ENCODE results near the gene RAB17.

RAB17 gene, protein sequence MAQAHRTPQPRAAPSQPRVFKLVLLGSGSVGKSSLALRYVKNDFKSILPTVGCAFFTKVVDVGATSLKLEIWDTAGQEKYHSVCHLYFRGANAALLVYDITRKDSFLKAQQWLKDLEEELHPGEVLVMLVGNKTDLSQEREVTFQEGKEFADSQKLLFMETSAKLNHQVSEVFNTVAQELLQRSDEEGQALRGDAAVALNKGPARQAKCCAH

DNA sequence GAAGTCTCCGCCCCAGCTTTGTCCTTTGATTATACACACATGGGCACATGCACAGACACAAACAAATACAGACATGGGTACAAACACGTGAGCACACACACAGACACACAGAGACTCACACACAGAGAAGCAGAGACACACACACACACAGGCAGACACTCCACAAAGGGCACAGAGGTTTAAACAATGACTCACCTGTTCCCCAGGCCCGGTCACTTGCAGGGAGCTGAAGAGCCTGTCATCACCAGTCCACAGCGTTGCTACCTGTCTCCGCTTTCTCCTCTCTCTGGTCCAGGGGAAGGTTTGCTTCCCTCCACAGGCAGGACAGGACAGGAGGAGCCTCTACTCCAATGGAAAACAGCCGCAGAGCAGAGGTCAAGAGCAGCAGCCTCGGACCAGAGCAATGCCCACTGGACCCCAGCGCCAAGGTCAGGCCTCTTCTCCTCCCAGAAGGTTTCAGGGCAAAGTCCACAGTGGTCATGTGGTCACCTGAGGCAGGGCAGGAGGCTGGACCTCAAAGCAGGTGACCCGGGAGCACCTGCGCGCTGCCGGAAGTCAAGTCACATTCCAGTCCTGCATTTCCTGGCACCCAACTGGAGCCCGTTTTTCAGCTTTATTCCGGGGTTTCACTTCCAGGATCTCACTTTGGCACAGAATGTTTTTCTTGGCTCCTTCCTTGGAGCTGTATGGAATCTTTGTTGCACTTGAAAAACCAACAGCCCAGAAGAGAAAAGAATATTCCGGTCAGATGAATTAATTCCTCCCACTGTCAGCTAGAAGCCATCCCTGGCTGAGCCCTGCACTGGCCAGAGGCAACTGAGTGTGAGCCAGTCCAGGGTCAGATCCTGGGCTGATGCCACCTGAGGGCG lies at the start of gene RAB17:
Gene RAB17 (minus strand): TSS at position 463 of the 869 bp plus-strand sequence. CDS start 4,580 bp downstream, outside the sequence.
- Histone ChIP-seq H3K4me1 (ENCODE audit: control insufficient read depth in 1 of 2, insufficient read depth in 2 of 2, low read length in 2 of 2) (peaks cover 16 to 22% of the 10 kb centered on the region in 2 donors), H3K9ac (ENCODE audit: low read depth in 1 of 2, low read length in 2 of 2) (peak within 1 kb of the TSS; percentile 61 to 70), H3K4me3 (ENCODE audit: low read depth in 1 of 2, low read length in 2 of 2) (peak within 1 kb of the TSS; percentile 83 to 85), H3K36me3 (ENCODE audit: control insufficient read depth in 1 of 2, insufficient read depth in 2 of 2, low read length in 2 of 2) (peaks cover 0 to 4% of the 10 kb centered on the region in 2 donors), H3K27ac (ENCODE audit: low read depth, low read length) (peak within 1 kb of the TSS; percentile 89), H3K9me3 (ENCODE audit: control insufficient read depth in 1 of 2, low read length in 2 of 2) (no peaks in the 10 kb centered on the region), H3K27me3 (ENCODE audit: control insufficient read depth in 1 of 2, insufficient read depth in 2 of 2, low read length in 2 of 2) (no peaks in the 10 kb centered on the region)

DNA sequence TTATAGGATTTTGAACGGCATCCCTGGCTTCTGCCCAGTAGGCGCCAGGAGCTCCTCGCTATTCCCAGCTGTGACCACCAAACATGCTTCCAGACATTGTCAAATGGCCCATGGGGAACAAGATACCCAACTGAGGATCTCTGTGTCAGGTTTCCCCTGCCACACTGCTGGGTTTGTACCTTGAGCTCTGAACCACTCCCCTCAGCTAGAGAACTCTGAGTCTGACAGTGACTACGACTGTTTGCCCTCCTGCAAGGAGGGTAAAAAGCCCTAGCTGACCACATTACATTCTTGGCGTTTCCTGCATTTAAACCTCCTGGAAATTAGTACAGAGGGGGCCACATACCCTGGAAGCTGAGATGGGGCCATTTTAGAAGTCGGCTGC lies 49.3 kb upstream of the RAB17 start:
- Histone ChIP-seq H3K4me3 (ENCODE audit: low read depth in 1 of 2, low read length in 2 of 2) (no peak overlapping the region), H3K4me1 (ENCODE audit: control insufficient read depth in 1 of 2, insufficient read depth in 2 of 2, low read length in 2 of 2) (no peaks in the 10 kb centered on the region)

DNA sequence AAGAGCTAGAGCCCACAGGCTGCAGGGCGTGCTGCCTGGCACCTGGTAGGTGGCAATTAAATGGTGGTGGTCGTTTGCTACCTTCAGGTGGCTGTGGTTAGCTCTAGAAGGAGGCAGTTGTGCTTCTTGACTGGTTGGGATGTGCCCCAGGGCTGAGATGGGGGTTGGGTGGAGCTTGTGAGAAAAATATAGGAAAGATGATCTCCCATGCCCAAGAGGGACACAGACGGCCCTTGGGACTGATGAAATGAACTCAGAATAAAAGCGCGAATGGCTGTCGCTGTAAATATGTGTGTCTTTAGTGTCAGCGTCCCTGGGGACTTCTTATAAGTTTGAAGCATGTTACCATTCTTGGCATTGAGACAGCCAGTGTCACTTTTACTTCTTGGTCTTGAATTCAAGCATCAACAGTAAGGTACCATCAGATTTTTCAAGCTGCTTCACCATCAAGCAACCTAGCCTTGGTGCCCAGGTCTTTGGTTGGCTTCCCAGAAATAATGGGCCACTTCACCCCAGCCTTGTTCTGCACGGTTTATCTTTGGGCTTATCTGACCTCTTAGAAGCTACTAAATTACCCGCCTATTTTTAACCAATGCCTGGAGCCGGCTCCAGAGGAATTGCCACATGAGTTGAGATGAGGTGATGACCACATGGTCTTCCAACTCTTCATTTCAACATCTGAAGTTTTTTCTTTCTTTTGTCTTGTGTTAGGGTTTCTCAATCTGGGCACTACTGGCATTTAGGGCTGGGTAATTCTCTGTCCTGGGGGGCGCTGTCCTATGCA lies 48.7 kb upstream of the RAB17 start:
- Histone ChIP-seq H3K9ac (ENCODE audit: low read depth in 1 of 2, low read length in 2 of 2) (no peak overlapping the region), H3K9me3 (ENCODE audit: control insufficient read depth in 1 of 2, low read length in 2 of 2) (peaks cover 0 to 4% of the 10 kb centered on the region in 2 donors), H3K36me3 (ENCODE audit: control insufficient read depth in 1 of 2, insufficient read depth in 2 of 2, low read length in 2 of 2) (no peaks in the 10 kb centered on the region), H3K27ac (ENCODE audit: low read depth, low read length) (no peak overlapping the region), H3K4me1 (ENCODE audit: control insufficient read depth in 1 of 2, insufficient read depth in 2 of 2, low read length in 2 of 2) (no peaks in the 10 kb centered on the region), H3K27me3 (ENCODE audit: control insufficient read depth in 1 of 2, insufficient read depth in 2 of 2, low read length in 2 of 2) (no peaks in the 10 kb centered on the region), H3K4me3 (ENCODE audit: low read depth in 1 of 2, low read length in 2 of 2) (no peak overlapping the region)

More for the DNA sequence above, 49.3 kb upstream of the RAB17 start:
- Histone ChIP-seq H3K36me3 (ENCODE audit: control insufficient read depth in 1 of 2, insufficient read depth in 2 of 2, low read length in 2 of 2) (no peaks in the 10 kb centered on the region), H3K27me3 (ENCODE audit: control insufficient read depth in 1 of 2, insufficient read depth in 2 of 2, low read length in 2 of 2) (no peaks in the 10 kb centered on the region), H3K27ac (ENCODE audit: low read depth, low read length) (no peak overlapping the region), H3K9me3 (ENCODE audit: control insufficient read depth in 1 of 2, low read length in 2 of 2) (no peaks in the 10 kb centered on the region), H3K9ac (ENCODE audit: low read depth in 1 of 2, low read length in 2 of 2) (no peak overlapping the region)

DNA sequence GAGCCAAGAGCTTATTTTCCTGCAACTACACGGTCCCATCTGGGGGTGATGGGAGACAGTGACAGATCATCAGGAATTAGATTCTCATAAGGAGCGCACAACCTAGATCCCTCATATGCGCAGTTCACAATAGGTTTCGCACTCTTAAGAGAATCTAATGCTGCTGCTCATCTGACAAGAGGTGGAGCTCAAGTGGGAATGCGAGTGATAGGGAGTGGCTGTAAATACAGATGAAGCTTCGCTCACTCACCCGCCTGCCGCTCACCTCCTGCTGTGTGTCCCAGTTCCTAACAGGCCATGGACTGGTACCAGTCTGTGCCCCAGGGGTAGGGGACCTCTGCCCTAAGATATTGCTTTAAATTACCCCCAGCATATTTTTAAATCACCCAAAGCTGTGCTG lies 47.6 kb upstream of the RAB17 start:
- Histone ChIP-seq H3K4me3 (ENCODE audit: low read depth in 1 of 2, low read length in 2 of 2) (no peak overlapping the region), H3K9me3 (ENCODE audit: control insufficient read depth in 1 of 2, low read length in 2 of 2) (peaks cover 0 to 4% of the 10 kb centered on the region in 2 donors), H3K27ac (ENCODE audit: low read depth, low read length) (no peak overlapping the region), H3K4me1 (ENCODE audit: control insufficient read depth in 1 of 2, insufficient read depth in 2 of 2, low read length in 2 of 2) (no peaks in the 10 kb centered on the region), H3K36me3 (ENCODE audit: control insufficient read depth in 1 of 2, insufficient read depth in 2 of 2, low read length in 2 of 2) (no peaks in the 10 kb centered on the region), H3K9ac (ENCODE audit: low read depth in 1 of 2, low read length in 2 of 2) (no peak overlapping the region), H3K27me3 (ENCODE audit: control insufficient read depth in 1 of 2, insufficient read depth in 2 of 2, low read length in 2 of 2) (no peaks in the 10 kb centered on the region)

DNA sequence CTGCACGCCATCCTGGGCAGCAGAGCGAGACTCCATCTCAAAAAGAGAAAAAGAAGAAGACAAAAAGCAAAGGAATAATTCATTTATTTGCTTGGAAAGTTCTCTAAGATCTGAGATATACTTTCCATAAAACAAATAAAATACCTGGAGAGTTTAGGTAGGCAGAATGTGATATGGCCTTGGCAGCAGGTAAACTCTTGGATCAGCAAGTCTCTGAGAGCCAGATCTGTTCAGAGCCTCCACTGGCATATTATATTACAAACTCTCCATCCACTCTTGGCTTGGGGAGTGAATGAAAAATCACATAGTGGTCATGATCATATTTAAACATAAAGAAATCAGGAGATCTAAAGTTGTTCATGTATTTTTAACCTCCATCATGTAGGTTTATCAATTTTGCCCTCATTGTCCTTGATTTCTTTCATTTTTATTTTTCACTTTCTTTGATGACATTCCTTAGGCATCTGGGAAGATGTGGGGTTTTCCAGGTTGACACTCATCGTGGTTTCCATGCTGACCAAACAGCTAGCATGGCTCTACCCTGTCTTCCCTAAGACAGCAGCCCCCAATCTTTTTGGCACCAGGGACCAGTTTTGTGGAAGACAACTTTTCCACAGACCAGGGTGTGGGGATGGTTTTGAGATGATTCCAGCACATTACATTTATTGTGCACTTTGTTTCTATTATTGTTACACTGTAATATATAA lies 47.0 kb upstream of the RAB17 start:
- H3K36me3 ChIP-seq (ENCODE audit: control insufficient read depth in 1 of 2, insufficient read depth in 2 of 2, low read length in 2 of 2), result no peaks in the 10 kb centered on the region
- H3K9ac ChIP-seq (ENCODE audit: low read depth in 1 of 2, low read length in 2 of 2), result no peak overlapping the region
- H3K9me3 ChIP-seq (ENCODE audit: control insufficient read depth in 1 of 2, low read length in 2 of 2), result peaks cover 0 to 4% of the 10 kb centered on the region in 2 donors
- no peak overlapping the region for H3K27ac ChIP-seq (ENCODE audit: low read depth, low read length)
- no peaks in the 10 kb centered on the region for H3K4me1 ChIP-seq (ENCODE audit: control insufficient read depth in 1 of 2, insufficient read depth in 2 of 2, low read length in 2 of 2)
- H3K4me3 ChIP-seq (ENCODE audit: low read depth in 1 of 2, low read length in 2 of 2), result no peak overlapping the region
- no peaks in the 10 kb centered on the region for H3K27me3 ChIP-seq (ENCODE audit: control insufficient read depth in 1 of 2, insufficient read depth in 2 of 2, low read length in 2 of 2)

DNA sequence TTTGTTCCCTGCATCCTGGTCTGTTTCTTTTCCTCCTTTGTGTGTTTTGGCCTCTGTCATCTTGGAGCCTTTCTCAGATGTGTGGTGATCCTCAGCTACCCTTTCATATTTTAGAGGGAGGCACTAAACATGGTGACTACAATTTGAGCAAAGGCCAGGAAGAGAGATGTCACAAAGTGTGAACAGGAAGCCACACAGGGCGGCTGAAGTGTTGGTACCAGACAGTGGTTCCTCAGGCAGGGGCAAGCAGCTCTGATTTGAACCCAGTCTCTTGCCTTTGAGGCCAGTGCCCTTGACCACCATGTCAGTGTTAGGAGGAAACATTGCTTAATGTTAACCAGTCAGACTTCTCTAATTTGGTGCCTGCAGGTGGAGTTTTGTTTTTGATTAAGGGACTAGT lies 46.0 kb upstream of the RAB17 start:
- H3K4me3 ChIP-seq (ENCODE audit: low read depth in 1 of 2, low read length in 2 of 2), result no peak overlapping the region
- no peaks in the 10 kb centered on the region for H3K4me1 ChIP-seq (ENCODE audit: control insufficient read depth in 1 of 2, insufficient read depth in 2 of 2, low read length in 2 of 2)
- no peaks in the 10 kb centered on the region for H3K36me3 ChIP-seq (ENCODE audit: control insufficient read depth in 1 of 2, insufficient read depth in 2 of 2, low read length in 2 of 2)
- H3K9ac ChIP-seq (ENCODE audit: low read depth in 1 of 2, low read length in 2 of 2), result no peak overlapping the region
- no peaks in the 10 kb centered on the region for H3K27me3 ChIP-seq (ENCODE audit: control insufficient read depth in 1 of 2, insufficient read depth in 2 of 2, low read length in 2 of 2)
- no peak overlapping the region for H3K27ac ChIP-seq (ENCODE audit: low read depth, low read length)
- peaks cover 0 to 4% of the 10 kb centered on the region in 2 donors for H3K9me3 ChIP-seq (ENCODE audit: control insufficient read depth in 1 of 2, low read length in 2 of 2)

DNA sequence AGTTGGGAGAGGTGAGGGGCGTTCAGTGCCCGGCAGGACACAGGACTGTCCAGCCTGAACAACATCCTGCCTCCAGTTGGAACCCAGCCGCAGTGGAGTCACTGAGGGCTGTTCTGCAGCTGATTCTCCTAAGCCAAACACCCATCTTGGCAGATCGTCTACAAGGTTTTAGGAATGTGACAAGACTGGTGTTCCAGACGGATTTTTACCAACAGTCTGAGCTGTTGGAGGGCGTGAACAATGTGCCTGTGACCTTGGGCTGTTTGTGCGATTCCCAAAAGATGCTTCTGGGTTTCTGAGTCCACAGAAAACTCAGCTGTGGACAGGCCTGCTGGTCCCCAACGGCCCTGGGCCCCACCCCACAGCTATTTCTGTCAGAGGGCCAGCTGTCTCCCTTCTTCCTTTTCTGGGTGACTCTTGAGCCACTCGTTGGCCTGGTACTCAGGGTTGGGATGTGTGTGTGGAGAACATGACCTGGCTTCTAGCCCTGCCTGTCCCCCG lies 42.6 kb upstream of the RAB17 start:
- Histone ChIP-seq H3K27ac (ENCODE audit: low read depth, low read length) (no peak overlapping the region), H3K4me3 (ENCODE audit: low read depth in 1 of 2, low read length in 2 of 2) (no peak overlapping the region), H3K9me3 (ENCODE audit: control insufficient read depth in 1 of 2, low read length in 2 of 2) (peaks cover 0 to 4% of the 10 kb centered on the region in 2 donors), H3K9ac (ENCODE audit: low read depth in 1 of 2, low read length in 2 of 2) (no peak overlapping the region), H3K36me3 (ENCODE audit: control insufficient read depth in 1 of 2, insufficient read depth in 2 of 2, low read length in 2 of 2) (no peaks in the 10 kb centered on the region), H3K4me1 (ENCODE audit: control insufficient read depth in 1 of 2, insufficient read depth in 2 of 2, low read length in 2 of 2) (peaks cover 8 to 10% of the 10 kb centered on the region in 2 donors), H3K27me3 (ENCODE audit: control insufficient read depth in 1 of 2, insufficient read depth in 2 of 2, low read length in 2 of 2) (peaks cover 10 to 12% of the 10 kb centered on the region in 2 donors)

DNA sequence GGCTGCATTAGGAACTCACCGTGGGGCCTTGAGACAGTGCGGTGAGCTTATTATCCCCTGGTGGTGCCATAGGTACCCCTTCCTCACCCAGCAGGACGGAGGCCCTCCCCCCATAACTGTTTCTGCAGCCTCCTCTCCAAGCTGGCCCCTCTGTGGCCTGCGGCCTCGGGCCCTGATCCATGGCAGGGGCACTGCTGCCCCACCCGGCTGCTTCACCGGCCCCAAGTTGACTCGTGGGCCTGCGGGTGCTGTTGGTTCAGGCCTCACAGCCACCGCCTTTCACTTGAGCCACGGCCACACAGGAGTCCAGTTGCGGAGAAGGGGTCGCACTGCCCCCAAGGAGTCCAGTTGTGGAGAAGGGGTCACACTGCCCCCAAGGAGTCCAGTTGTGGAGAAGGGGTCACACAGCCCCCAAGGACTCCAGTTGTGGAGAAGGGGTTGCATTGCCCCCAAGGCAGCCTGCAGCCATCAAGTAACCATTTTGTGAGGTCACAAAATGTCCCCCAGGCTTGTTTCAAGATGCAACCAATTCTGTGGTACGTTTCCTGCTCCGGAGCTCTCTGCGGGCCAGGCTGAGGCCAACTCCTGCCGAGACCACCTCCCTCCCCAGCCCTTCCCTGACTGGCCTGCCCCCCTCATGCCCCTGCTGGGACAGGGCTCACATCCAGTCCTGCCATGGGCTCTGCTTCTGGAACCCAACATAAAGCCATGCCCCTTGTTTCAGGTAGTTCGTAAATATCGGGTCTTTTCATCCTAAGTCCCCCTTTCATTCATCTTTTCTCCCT lies 41.5 kb upstream of the RAB17 start:
- H3K27me3 ChIP-seq (ENCODE audit: control insufficient read depth in 1 of 2, insufficient read depth in 2 of 2, low read length in 2 of 2), result peaks cover 10 to 14% of the 10 kb centered on the region in 2 donors
- H3K4me1 ChIP-seq (ENCODE audit: control insufficient read depth in 1 of 2, insufficient read depth in 2 of 2, low read length in 2 of 2), result peaks cover 10 to 11% of the 10 kb centered on the region in 2 donors
- no peak overlapping the region for H3K9ac ChIP-seq (ENCODE audit: low read depth in 1 of 2, low read length in 2 of 2)
- no peak overlapping the region for H3K27ac ChIP-seq (ENCODE audit: low read depth, low read length)
- H3K4me3 ChIP-seq (ENCODE audit: low read depth in 1 of 2, low read length in 2 of 2), result no peak overlapping the region
- H3K9me3 ChIP-seq (ENCODE audit: control insufficient read depth in 1 of 2, low read length in 2 of 2), result peaks cover 0 to 4% of the 10 kb centered on the region in 2 donors
- H3K36me3 ChIP-seq (ENCODE audit: control insufficient read depth in 1 of 2, insufficient read depth in 2 of 2, low read length in 2 of 2), result no peaks in the 10 kb centered on the region

Data from duodenal mucosa (tissue), 2 donors.